Heart right ventricle (tissue), 16 donors: ENCODE data around the gene CLK4. TPM values are rescaled to one million over a fixed set of nuclear protein-coding genes. Genes with fewer than 3 reads are reported as not detected.

ENCODE experiments used
- ATAC-seq, 8 donors: fragments of 200-7000 bp; cut with Tn5 transposase; one replicate each; pipeline ENCODE4 v1.9.1; 2020; ENCODE audit warnings: mild to moderate bottlenecking in 8 of 8, moderate library complexity in 8 of 8, moderate number of reproducible peaks in 1 of 8
- DNase-seq, 2 donors: peaks; one replicate each; pipeline ENCODE4 v3.0.0-alpha.2; 2020
- H3K27ac ChIP-seq, 10 donors: fragments of 200-600 bp; sonication (generic) in 2 of 10; one replicate each; pipeline versions ENCODE4 v1.5.0 to v1.8.0; 2020 to 2022; ENCODE audit warnings: mild to moderate bottlenecking in 3 of 10
- H3K27me3 ChIP-seq, 7 donors: fragments of 200-600 bp; one replicate each; pipeline ENCODE4 v1.8.0; 2021 to 2022; ENCODE audit warnings: mild to moderate bottlenecking in 2 of 7
- H3K36me3 ChIP-seq, 9 donors: fragments of 200-600 bp; sonication (generic) in 1 of 9; one replicate each; pipeline versions ENCODE4 v1.5.0 to v1.8.0; 2020 to 2022; ENCODE audit warnings: mild to moderate bottlenecking in 2 of 9
- H3K4me1 ChIP-seq, 9 donors: fragments of 200-600 bp; sonication (generic) in 1 of 9; one replicate each; pipeline versions ENCODE4 v1.5.0 to v1.8.0; 2020 to 2022; ENCODE audit warnings: mild to moderate bottlenecking in 4 of 9
- H3K4me3 ChIP-seq, 10 donors: fragments of 200-600 bp; sonication (generic) in 2 of 10; one replicate each; pipeline versions ENCODE4 v1.5.0 to v1.8.0; 2020 to 2022; ENCODE audit warnings: mild to moderate bottlenecking in 7 of 10, moderate library complexity in 2 of 10
- H3K9me3 ChIP-seq, 11 donors: fragments of 200-600 bp in 10 of 11; sonication (generic) in 2 of 11; one replicate each; pipeline versions ENCODE4 v1.5.0 to v1.8.0; 2013 to 2022; ENCODE audit warnings: mild to moderate bottlenecking in 2 of 11, control low read depth in 1 of 11, moderate library complexity in 1 of 11
- CTCF ChIP-seq, 9 donors: fragments of 200-600 bp; sonication (generic) in 2 of 9; IDR thresholded peaks; one replicate each; pipeline versions ENCODE4 v1.5.0 to v1.8.0; 2021 to 2022; ENCODE audit warnings: antibody characterized with exemption in 9 of 9, mild to moderate bottlenecking in 5 of 9, moderate library complexity in 1 of 9
- WGBS, 2 donors: extraction: QIAGEN DNeasy Blood & Tissue Kit; methylation state at CpG; one replicate each; pipeline ENCODE4 v1.1.7; 2013; ENCODE audit warnings: inconsistent platforms in 1 of 2; 5-methylcytosine and 5-hydroxymethylcytosine counted together
- intact Hi-C, 10 donors: fragments of 100-400 bp; cut with DNase I; formaldehyde crosslinking; loops; one replicate each; pipeline versions ENCODE4 v1.11.1 to v1.14.2; 2022
- polyA plus RNA-seq, 2 donors: library from polyadenylated mRNA; stranded (reverse); fragments of 200-250 nt; gene quantifications; one replicate each; pipeline ENCODE4 v1.2.3, GENCODE V29; 2013
- total RNA-seq, 10 donors: library from RNA; stranded (reverse); fragmentation: NEBNext Ultra II Directional in 3 of 10; extraction: Animal tissue kit (Norgen Biotek cat#: 25700) in 3 of 10; gene quantifications; one replicate each; pipeline versions ENCODE4 v1.2.1 to v1.2.4, GENCODE V29; 2021 to 2023
- donor health status: Arrhythmogenic right ventricular cardiomyopathy.
- donor health status: ischemic (EF 13 %, LVEDD 7.1; RV severe dilation, severe dysfunction).
- donor health status: healthy with polysubstance abuse.
- donor health status: DM: no; HTN: yes; CAD: no.
- donor health status: DM: no; HTN: no; CAD: no.
- donor health status: ischemic (EF 25% LVEDD 6.9; RV normal size, moderate dysfunction).
- donor health status: ischemic (EF 25% LVEDD 5.7; RV mildly dilated, moderate dysfunction).
- donor health status: healthy.
- donor health status: DM: yes; HTN: yes; CAD: no.
- donor health status: Ischemic cardiomyopathy.
- donor health status: ischemic (EF 35%, LVEDD 5.7; RV mildly dilated, moderate dysfunction).
- donor health status: nonischemic (EF 11% LVEDD 7.7; RV severe dilation, severe dysfunction).
- donor health status: DM: yes; HTN: yes; CAD: no.
- donor health status: PGD.
- donor health status: ischemic (EF 29% LVEDD 5.4; RV normal size, mild dysfunction).
- donor health status: nonischemic (EF 23%, LVEDD 6.1; RV moderate dilation, normal function).

The CLK4 gene
- total and polyA plus RNA-seq, 12 donors = 6.0 to 67.0 (median 15.5) TPM

GRCh38 chr5:178627259-178627598 lies 379 bp upstream of the CLK4 start:
- no peak for DNase-seq
- peaks cover 0 to 12% (median 9%) of the 10 kb centered on the region in 9 donors for H3K36me3 ChIP-seq
- TF ChIP-seq CTCF (IDR thresholded peaks at IDR 0.05) = no peak
- H3K4me1 ChIP-seq = peaks cover 9 to 36% (median 33%) of the 10 kb centered on the region in 9 donors
- 4% methylated on average over 14 to 20 of the region's 20 CpGs for WGBS, 2 donors
- no peak for ATAC-seq
- intact Hi-C loops = loop anchor here in 4 of 10 donors (1.0 to 10.0 kb wide), 4 partner anchors 103 to 108 kb away; partner anchors contain the start of gene ZNF354A (in 4 of the 4)
- no peaks in the 10 kb centered on the region for H3K27me3 ChIP-seq
- H3K4me3 ChIP-seq = peak overlapping the region; percentile 75 to 98 (median 92)
- H3K9me3 ChIP-seq = no peaks in the 10 kb centered on the region
- peak overlapping the region in 9 of 10 donors; percentile 94 to 99 (median 95) for H3K27ac ChIP-seq

- Histone ChIP-seq H3K27me3 (no peaks in the 10 kb centered on the region), H3K4me1 (peaks cover 9 to 48% (median 39%) of the 10 kb centered on the region in 9 donors), H3K9me3 (no peaks in the 10 kb centered on the region), H3K36me3 (peaks cover 0 to 26% (median 14%) of the 10 kb centered on the region in 9 donors), H3K27ac (peak overlapping the region; percentile 94 to 99 (median 95)), H3K4me3 (peak overlapping the region; percentile 75 to 98 (median 92))
- TF ChIP-seq CTCF (IDR thresholded peaks at IDR 0.05) = no peak
- intact Hi-C loops = loop anchor here in 3 of 10 donors (2.0 to 10.0 kb wide), 3 partner anchors 105 to 109 kb away; partner anchors contain the start of gene ZNF354A (in 3 of the 3)
- ATAC-seq = peak; percentile 3 to 56 (median 28)
- no peak for DNase-seq
- WGBS, 2 donors = 0 to 1% methylated on average over 23 of the region's 23 CpGs
Observed at GRCh38 chr5:178625679-178626483, 969 bp downstream of the CLK4 start.

GRCh38 chr5:178624631-178625546 lies 2.0 kb downstream of the CLK4 start:
- no peak for TF ChIP-seq CTCF (IDR thresholded peaks at IDR 0.05)
- H3K4me1 ChIP-seq = peaks cover 9 to 57% (median 46%) of the 10 kb centered on the region in 9 donors
- peak overlapping the region; percentile 75 to 98 (median 92) for H3K4me3 ChIP-seq
- intact Hi-C loops = loop anchor here in 2 of 10 donors (5.0 to 10.0 kb wide), 2 partner anchors 107 to 110 kb away; partner anchors contain the start of gene ZNF354A (in 2 of the 2)
- H3K27me3 ChIP-seq = no peaks in the 10 kb centered on the region
- H3K36me3 ChIP-seq = peaks cover 0 to 36% (median 14%) of the 10 kb centered on the region in 9 donors
- ATAC-seq (no peak), DNase-seq (no peak)
- H3K9me3 ChIP-seq = no peaks in the 10 kb centered on the region
- H3K27ac ChIP-seq = peak overlapping the region in 6 of 10 donors; percentile 95 to 99 (median 95)
- 13 to 15% methylated on average over 15 of the region's 15 CpGs for WGBS, 2 donors
